Panc1 (cell line): ENCODE results near the gene LRMDA. TPM values are rescaled to one million over a fixed set of nuclear protein-coding genes. Genes with fewer than 3 reads are reported as not detected.

Source experiments
- ATAC-seq: fragments of 200-7000 bp; cut with Tn5 transposase; 2 replicates; pipeline ENCODE4 v1.9.1; 2020; ENCODE audit warnings: mild to moderate bottlenecking, moderate library complexity
- BruUV-seq: library from RNA; stranded (reverse); fragments of 400-500 nt; replicated peaks from 2 replicates; lab custom pipeline; 2021; lab: Mats Ljungman, UMichigan
- CTCF ChIA-PET: fragments of 300-600 bp; sonication (Branson Sonifier 250); formaldehyde crosslinking; loops from one replicate; lab custom pipeline; 2022; ENCODE audit warnings: antibody characterized with exemption; lab: Charles Lee
- POLR2A ChIA-PET: fragments of 300-600 bp; sonication (Branson Sonifier 250); formaldehyde crosslinking; loops from one replicate; lab custom pipeline; 2022; ENCODE audit warnings: antibody characterized with exemption; lab: Charles Lee
- DNase-seq: peaks from one replicate; pipeline ENCODE4 v3.0.0-alpha.2; 2010; ENCODE audit warnings: low read depth, low spot score
- H3K27ac ChIP-seq: 2 replicates; pipeline ENCODE4 v1.5.1; 2011; ENCODE audit warnings: mild to moderate bottlenecking, low read length, inconsistent platforms
- H3K27me3 ChIP-seq: fragments of 200-500 bp; sonication (Bioruptor generic); 2 replicates; pipeline ENCODE4 v1.6.0; 2014; ENCODE audit warnings: low read length, inconsistent platforms; ENCODE audit not compliant: control insufficient read depth, insufficient read depth
- H3K36me3 ChIP-seq: fragments of 200-500 bp; sonication (Bioruptor generic); 2 replicates; pipeline ENCODE4 v1.5.1; 2014; ENCODE audit warnings: inconsistent platforms, mild to moderate bottlenecking, low read length, moderate library complexity; ENCODE audit not compliant: control insufficient read depth, insufficient read depth
- H3K4me1 ChIP-seq: 2 replicates; pipeline ENCODE4 v1.5.1; 2011; ENCODE audit warnings: inconsistent platforms, mild to moderate bottlenecking, low read length, moderate library complexity; ENCODE audit not compliant: control insufficient read depth, insufficient read depth
- H3K4me3 ChIP-seq, 2 experiments: 2 replicates each; pipeline ENCODE4 v1.5.1; 2011 to 2012; ENCODE audit warnings: low read depth in 2 of 2, low read length in 2 of 2, mild to moderate bottlenecking in 2 of 2, inconsistent platforms in 1 of 2, moderate library complexity in 1 of 2
- H3K9me3 ChIP-seq: fragments of 200-500 bp; sonication (Bioruptor generic); 2 replicates; pipeline ENCODE4 v1.5.1; 2014; ENCODE audit warnings: low read depth, mild to moderate bottlenecking, inconsistent platforms, low read length, moderate library complexity; ENCODE audit not compliant: control insufficient read depth, insufficient read depth
- CTCF ChIP-seq: fragments of 450-650 bp; IDR thresholded peaks from 2 replicates; pipeline ENCODE4 v1.5.1; 2017; ENCODE audit warnings: mild to moderate bottlenecking
- POLR2AphosphoS5 ChIP-seq: IDR thresholded peaks from 2 replicates; pipeline ENCODE4 v1.6.1; 2012; ENCODE audit warnings: mild to moderate bottlenecking, low read depth, low read length, moderate library complexity
- REST ChIP-seq, 2 experiments: IDR thresholded peaks; 2 replicates each; pipeline ENCODE4 v1.6.1; 2011 to 2012; ENCODE audit warnings: low read depth in 2 of 2, control low read depth in 1 of 2, low read length in 1 of 2, mild to moderate bottlenecking in 1 of 2, moderate library complexity in 1 of 2; ENCODE audit not compliant: insufficient read depth in 1 of 2
- SIN3A ChIP-seq: IDR thresholded peaks from 2 replicates; pipeline ENCODE4 v1.6.1; 2012; ENCODE audit warnings: low read depth, mild to moderate bottlenecking, low read length, moderate library complexity, borderline replicate concordance; ENCODE audit not compliant: insufficient read depth
- TCF7L2 ChIP-seq: IDR thresholded peaks from 2 replicates; pipeline ENCODE4 v1.6.1; 2011; ENCODE audit warnings: mild to moderate bottlenecking, low read depth, low read length, inconsistent platforms
- in situ Hi-C: cut with HindIII; loops from 2 replicates; pipeline ENCODE4 v1.10.0; 2016; ENCODE audit warnings: low sequenced_read_pairs, low pct_unique_long_range_greater_than_20kb
- intact Hi-C: fragments of 100-400 bp; cut with micrococcal nuclease; formaldehyde crosslinking; loops from one replicate; pipeline ENCODE4 v1.10.0; 2022; ENCODE audit not compliant: unreplicated experiment
- total RNA-seq: library from RNA; stranded (reverse); gene quantifications from one replicate; pipeline ENCODE4 v1.2.1, GENCODE V29; 2021; ENCODE audit not compliant: unreplicated experiment

LRMDA gene
- total RNA-seq, 1 experiment from 2014 or later: 1.2 TPM

GRCh38 chr10:75599875-75600648 lies 168.6 kb downstream of the LRMDA start:
- Histone ChIP-seq H3K9me3 (no peaks in the 10 kb centered on the region), H3K4me1 (no peaks in the 10 kb centered on the region), H3K4me3 (no peak overlapping the region), H3K27me3 (peaks cover 13% of the 10 kb centered on the region), H3K27ac (no peak overlapping the region), H3K36me3 (no peaks in the 10 kb centered on the region)
- no peak for ATAC-seq
- in situ Hi-C loops: no loop called here
- CTCF ChIA-PET: no interaction called here
- no peak for DNase-seq
- intact Hi-C loops: no loop called here
- POLR2A ChIA-PET: no interaction called here
- no TSS peak for BruUV-seq
- TF ChIP-seq POLR2AphosphoS5 (no peak), CTCF (no peak), TCF7L2 (no peak), REST (IDR thresholded peaks at IDR 0.05; ENCODE audit: insufficient read depth in 1 of 2, low read depth in 2 of 2, low read length in 1 of 2) (no peak), SIN3A (no peak)

- no TSS peak for BruUV-seq
- H3K27ac ChIP-seq: no peak overlapping the region
- ChIA-PET CTCF (interaction anchor here (0.5 kb wide), 1 partner anchor 197 kb away, joined by 5 read pairs; no protein-coding TSS in a partner anchor), POLR2A (interaction anchor here (0.6 kb wide), 1 partner anchor 1245 kb away, joined by 3 read pairs; no protein-coding TSS in a partner anchor)
- no peak for ATAC-seq
- in situ Hi-C loops (no loop called here), intact Hi-C loops (no loop called here)
- DNase-seq: no peak
- H3K4me3 ChIP-seq: no peak overlapping the region
- no peak for TF ChIP-seq SIN3A
- TF ChIP-seq TCF7L2: no peak
- TF ChIP-seq CTCF: no peak
- no peak for TF ChIP-seq POLR2AphosphoS5
- no peak for TF ChIP-seq REST (IDR thresholded peaks at IDR 0.05; ENCODE audit: insufficient read depth in 1 of 2, low read depth in 2 of 2, low read length in 1 of 2)
- no peaks in the 10 kb centered on the region for H3K9me3 ChIP-seq
- no peaks in the 10 kb centered on the region for H3K36me3 ChIP-seq
- peaks cover 11% of the 10 kb centered on the region for H3K27me3 ChIP-seq
- H3K4me1 ChIP-seq: no peaks in the 10 kb centered on the region
These were observed 169.4 kb downstream of the LRMDA start for GRCh38 chr10:75600833-75601232.
